Keratinocyte (primary cell): ENCODE measurements around the gene CISTR. TPM values are rescaled to one million over a fixed set of nuclear protein-coding genes. Genes with fewer than 3 reads are reported as not detected.

Source experiments
- DNase-seq: peaks from one replicate; pipeline ENCODE4 v3.0.0-alpha.2; 2011; ENCODE audit warnings: low read depth, missing footprints, low spot score
- FAIRE-seq: peaks from 2 replicates; lab custom pipeline; 2011; peaks lifted over from hg19 to GRCh38; lab: Jason Lieb, UNC
- H2AFZ ChIP-seq: 2 replicates; pipeline ENCODE4 v1.6.0; 2012; ENCODE audit warnings: low read length, control low read depth, inconsistent platforms; ENCODE audit not compliant: control insufficient read depth
- H3K27ac ChIP-seq: 2 replicates; pipeline ENCODE4 v1.5.1; 2011; ENCODE audit warnings: low read length; ENCODE audit not compliant: control insufficient read depth, insufficient read depth
- H3K27me3 ChIP-seq: 3 replicates; pipeline ENCODE4 v1.6.0; 2011; ENCODE audit warnings: low read length; ENCODE audit not compliant: control insufficient read depth, insufficient read depth; ENCODE audit errors: extremely low read depth
- H3K36me3 ChIP-seq, 2 experiments: 2 replicates in 1 of 2; 3 replicates in 1 of 2; pipeline ENCODE4 v1.5.1; 2011; ENCODE audit warnings: low read length in 2 of 2, mild to moderate bottlenecking in 1 of 2; ENCODE audit not compliant: control insufficient read depth in 2 of 2, insufficient read depth in 2 of 2; ENCODE audit errors: extremely low read depth in 1 of 2
- H3K4me1 ChIP-seq: 3 replicates; pipeline ENCODE4 v1.5.1; 2011; ENCODE audit warnings: low read length; ENCODE audit not compliant: control insufficient read depth, insufficient read depth; ENCODE audit errors: extremely low read depth
- H3K4me2 ChIP-seq: 3 replicates; pipeline ENCODE4 v1.6.0; 2011; ENCODE audit warnings: low read depth, low read length; ENCODE audit not compliant: control insufficient read depth, insufficient read depth; ENCODE audit errors: extremely low read depth
- H3K4me3 ChIP-seq, 3 experiments: fragments of 200-600 bp in 1 of 3; sonication (generic) in 1 of 3; 2 replicates in 2 of 3; 3 replicates in 1 of 3; pipeline ENCODE4 v1.5.1; 2011 to 2016; ENCODE audit warnings: low read length in 3 of 3, mild to moderate bottlenecking in 3 of 3, control low read depth in 2 of 3, inconsistent platforms in 1 of 3, low read depth in 1 of 3, mixed read lengths in 1 of 3, mixed run types in 1 of 3, moderate library complexity in 1 of 3; ENCODE audit not compliant: control insufficient read depth in 2 of 3, insufficient read depth in 2 of 3; ENCODE audit errors: extremely low read depth in 1 of 3
- H3K79me2 ChIP-seq: 2 replicates; pipeline ENCODE4 v1.6.0; 2012; ENCODE audit warnings: low read length; ENCODE audit not compliant: control insufficient read depth, insufficient read depth
- H3K9ac ChIP-seq: 3 replicates; pipeline ENCODE4 v1.6.0; 2011; ENCODE audit warnings: low read length; ENCODE audit not compliant: control insufficient read depth, insufficient read depth; ENCODE audit errors: extremely low read depth
- H3K9me1 ChIP-seq: 3 replicates; pipeline ENCODE4 v1.6.0; 2011; ENCODE audit warnings: low read length; ENCODE audit not compliant: control insufficient read depth, insufficient read depth; ENCODE audit errors: extremely low read depth
- H3K9me3 ChIP-seq: 2 replicates; pipeline ENCODE4 v1.5.1; 2012; ENCODE audit warnings: low read depth, low read length; ENCODE audit not compliant: control insufficient read depth
- H4K20me1 ChIP-seq: 3 replicates; pipeline ENCODE4 v1.6.0; 2011; ENCODE audit warnings: low read length; ENCODE audit not compliant: control insufficient read depth, insufficient read depth; ENCODE audit errors: extremely low read depth
- EZH2 ChIP-seq: IDR thresholded peaks from one replicate; pipeline ENCODE4 v1.6.1; 2012; ENCODE audit warnings: inconsistent platforms, mild to moderate bottlenecking, low read length, moderate library complexity
- dilution Hi-C: fragments of 300-500 bp; cut with MboI; formaldehyde crosslinking; loops from one replicate; pipeline ENCODE4 v1.7.0; 2020; ENCODE audit warnings: low sequenced_read_pairs; ENCODE audit not compliant: extremely low pct_ligation_motif_present
- polyA plus RNA-seq, 5 experiments: library from polyadenylated mRNA; depleted of rRNA in 3 of 5; stranded (reverse) in 3 of 5; stranded (forward) in 1 of 5; unstranded in 1 of 5; fragments of >200 nt; gene quantifications; 1 replicate in 1 of 5; 2 replicates in 3 of 5; 3 replicates in 1 of 5; pipeline versions ENCODE4 v1.2.1 to v1.2.3, GENCODE V29; 2011 to 2012; ENCODE audit warnings: missing spikeins in 2 of 5, low read depth in 1 of 5, low replicate concordance in 1 of 5
- TF ChIP-seq, protein P1 (sequence below), 3 experiments: IDR thresholded peaks in 1 of 3; conservative IDR thresholded peaks in 1 of 3; optimal IDR thresholded peaks in 1 of 3; 2 replicates in 2 of 3; 3 replicates in 1 of 3; pipeline versions ENCODE3 to v1.5.1; 2011; ENCODE audit warnings: low read length in 3 of 3, mild to moderate bottlenecking in 3 of 3, moderate library complexity in 2 of 3, control low read depth in 1 of 3, inconsistent platforms in 1 of 3; ENCODE audit not compliant: insufficient read depth in 2 of 3; ENCODE audit errors: extremely low read depth in 1 of 3

Gene CISTR
- polyA plus RNA-seq, 1 donor (not counting 4 experiments of a cell fraction or from before 2014, with no cell fraction given): not detected

DNA sequence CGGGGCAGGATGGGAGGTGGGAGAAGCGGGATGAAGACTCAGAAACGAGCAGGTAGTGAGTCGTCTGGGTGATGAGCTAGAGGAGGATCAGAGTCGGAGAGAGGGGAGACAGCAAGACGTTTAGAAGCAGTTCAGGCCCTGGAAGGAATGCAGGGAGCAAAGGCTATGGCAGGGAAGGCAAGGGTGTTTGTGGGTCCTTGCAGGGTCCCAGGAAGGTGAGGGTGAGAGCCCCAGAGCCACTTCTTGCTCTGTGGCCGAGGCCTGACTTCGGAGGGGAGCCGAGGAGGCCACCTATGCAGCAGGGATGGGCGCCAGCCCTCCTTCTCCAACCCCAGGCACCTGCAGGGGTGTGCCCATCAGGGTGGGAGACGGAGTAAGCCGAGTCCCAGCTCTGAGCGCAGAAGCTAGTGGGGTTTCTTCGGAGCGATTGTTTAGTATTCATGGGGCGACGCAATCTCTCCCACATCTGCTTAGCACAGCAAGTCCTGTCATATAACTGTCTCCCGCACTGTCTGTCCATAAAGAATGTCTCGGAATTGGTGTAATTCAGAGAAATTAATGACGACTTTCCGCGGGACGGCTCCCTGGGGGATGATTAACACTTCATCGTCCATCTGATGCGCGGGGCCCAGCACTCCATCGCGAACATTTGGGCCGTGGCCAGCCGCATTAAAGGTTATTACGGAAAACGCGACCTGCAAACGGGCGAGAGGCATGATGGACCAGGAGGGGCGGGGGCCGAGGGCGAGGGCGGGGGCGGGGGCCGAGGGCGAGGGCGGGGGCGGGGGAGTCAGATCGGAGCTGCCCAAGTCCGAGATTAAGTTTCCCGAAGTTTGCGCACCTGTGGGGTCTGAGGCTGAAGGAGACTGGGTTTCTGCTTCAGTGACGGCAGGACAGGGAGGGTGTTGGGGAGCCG is 12.3 kb downstream of the CISTR start:
- Histone ChIP-seq H3K9me1 (no peaks in the 10 kb centered on the region), H3K79me2 (no peaks in the 10 kb centered on the region), H3K27ac (no peak overlapping the region), H3K9me3 (no peaks in the 10 kb centered on the region), H3K36me3 (no peaks in the 10 kb centered on the region), H3K4me1 (no peaks in the 10 kb centered on the region), H3K4me2 (peak overlapping the region; percentile 57), H2AFZ (no peak overlapping the region), H3K4me3 (peak overlapping the region in 1 of 3 experiments; percentile 61), H3K9ac (no peak overlapping the region), H4K20me1 (no peaks in the 10 kb centered on the region), H3K27me3 (peaks cover 45% of the 10 kb centered on the region)
- no peak for DNase-seq
- no peak for FAIRE-seq
- TF ChIP-seq, protein P1, sequence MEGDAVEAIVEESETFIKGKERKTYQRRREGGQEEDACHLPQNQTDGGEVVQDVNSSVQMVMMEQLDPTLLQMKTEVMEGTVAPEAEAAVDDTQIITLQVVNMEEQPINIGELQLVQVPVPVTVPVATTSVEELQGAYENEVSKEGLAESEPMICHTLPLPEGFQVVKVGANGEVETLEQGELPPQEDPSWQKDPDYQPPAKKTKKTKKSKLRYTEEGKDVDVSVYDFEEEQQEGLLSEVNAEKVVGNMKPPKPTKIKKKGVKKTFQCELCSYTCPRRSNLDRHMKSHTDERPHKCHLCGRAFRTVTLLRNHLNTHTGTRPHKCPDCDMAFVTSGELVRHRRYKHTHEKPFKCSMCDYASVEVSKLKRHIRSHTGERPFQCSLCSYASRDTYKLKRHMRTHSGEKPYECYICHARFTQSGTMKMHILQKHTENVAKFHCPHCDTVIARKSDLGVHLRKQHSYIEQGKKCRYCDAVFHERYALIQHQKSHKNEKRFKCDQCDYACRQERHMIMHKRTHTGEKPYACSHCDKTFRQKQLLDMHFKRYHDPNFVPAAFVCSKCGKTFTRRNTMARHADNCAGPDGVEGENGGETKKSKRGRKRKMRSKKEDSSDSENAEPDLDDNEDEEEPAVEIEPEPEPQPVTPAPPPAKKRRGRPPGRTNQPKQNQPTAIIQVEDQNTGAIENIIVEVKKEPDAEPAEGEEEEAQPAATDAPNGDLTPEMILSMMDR (optimal IDR thresholded peaks at IDR 0.05 in 1 of 3, IDR thresholded peaks at IDR 0.05 in 1 of 3, conservative IDR thresholded peaks at IDR 0.05 in 1 of 3; ENCODE audit: extremely low read depth in 1 of 3, insufficient read depth in 2 of 3, low read length in 3 of 3): no peak
- TF ChIP-seq EZH2: peak; percentile 73
- dilution Hi-C loops: no loop called here

DNA sequence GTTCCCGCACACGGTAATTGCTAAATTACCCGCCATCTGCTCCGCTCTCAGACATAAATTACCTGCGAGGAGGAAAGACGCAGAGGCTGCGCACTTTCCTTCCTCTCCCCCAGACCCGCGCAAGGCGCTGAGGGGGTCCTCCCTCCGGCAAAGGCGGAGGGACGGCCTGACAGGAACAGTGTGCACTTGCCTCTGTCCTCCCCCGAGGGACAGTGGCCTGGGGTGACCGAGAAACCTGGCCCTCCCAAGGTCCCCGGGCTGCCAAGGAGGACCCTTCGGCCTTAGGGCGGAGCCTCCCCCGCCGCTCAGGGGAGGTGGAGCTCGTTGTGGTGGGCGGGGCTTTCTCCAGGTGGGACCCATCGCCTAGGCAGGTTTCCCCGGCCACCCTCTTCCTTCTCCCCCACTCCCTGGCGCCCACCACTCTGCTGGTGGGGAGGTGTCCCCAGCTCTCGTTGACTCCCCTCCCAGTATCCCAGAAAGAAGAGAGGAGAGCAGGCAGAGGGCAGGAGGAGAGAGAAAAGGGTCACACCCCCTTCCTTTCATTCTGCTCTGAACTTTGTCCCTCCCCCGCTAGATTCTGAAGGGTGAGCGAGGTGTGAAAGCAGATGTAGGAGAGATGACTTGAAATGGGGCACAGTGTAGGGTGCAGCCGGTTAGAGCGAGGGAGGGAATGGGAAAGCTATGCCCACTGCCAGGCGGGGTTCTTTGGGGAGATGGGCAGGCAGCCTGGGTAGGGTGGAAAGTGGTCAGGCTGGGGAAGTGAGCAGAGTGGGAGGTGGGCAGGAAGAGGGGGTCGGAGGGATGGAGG is 13.2 kb downstream of the CISTR start:
- no peak for DNase-seq
- H3K4me3 ChIP-seq: peak overlapping the region in 1 of 3 experiments; percentile 20
- no peaks in the 10 kb centered on the region for H3K9me3 ChIP-seq
- no peaks in the 10 kb centered on the region for H3K79me2 ChIP-seq
- no peaks in the 10 kb centered on the region for H3K36me3 ChIP-seq
- no peaks in the 10 kb centered on the region for H3K4me1 ChIP-seq
- H3K27ac ChIP-seq: no peak overlapping the region
- TF ChIP-seq, protein P1 (optimal IDR thresholded peaks at IDR 0.05 in 1 of 3, IDR thresholded peaks at IDR 0.05 in 1 of 3, conservative IDR thresholded peaks at IDR 0.05 in 1 of 3; ENCODE audit: extremely low read depth in 1 of 3, insufficient read depth in 2 of 3, low read length in 3 of 3): no peak
- TF ChIP-seq EZH2: no peak
- peaks cover 45% of the 10 kb centered on the region for H3K27me3 ChIP-seq
- dilution Hi-C loops: no loop called here
- no peak overlapping the region for H3K9ac ChIP-seq
- H3K9me1 ChIP-seq: no peaks in the 10 kb centered on the region
- peak overlapping the region; percentile 16 for H2AFZ ChIP-seq
- H4K20me1 ChIP-seq: no peaks in the 10 kb centered on the region
- H3K4me2 ChIP-seq: peak overlapping the region; percentile 57
- no peak for FAIRE-seq
